Keratinocyte (primary cell): Measurements from ENCODE around the gene UGT1A10.

Experiments
- CTCF ChIP-seq, 3 experiments: IDR thresholded peaks in 1 of 3; conservative IDR thresholded peaks in 1 of 3; optimal IDR thresholded peaks in 1 of 3; 2 replicates in 2 of 3; 3 replicates in 1 of 3; pipeline versions ENCODE3 to v1.5.1; 2011; ENCODE audit warnings: low read length in 3 of 3, mild to moderate bottlenecking in 3 of 3, moderate library complexity in 2 of 3, control low read depth in 1 of 3, inconsistent platforms in 1 of 3; ENCODE audit not compliant: insufficient read depth in 2 of 3; ENCODE audit errors: extremely low read depth in 1 of 3
- EZH2 ChIP-seq: IDR thresholded peaks from one replicate; pipeline ENCODE4 v1.6.1; 2012; ENCODE audit warnings: inconsistent platforms, mild to moderate bottlenecking, low read length, moderate library complexity

- TF ChIP-seq CTCF (optimal IDR thresholded peaks at IDR 0.05 in 1 of 3, IDR thresholded peaks at IDR 0.05 in 1 of 3, conservative IDR thresholded peaks at IDR 0.05 in 1 of 3; ENCODE audit: extremely low read depth in 1 of 3, insufficient read depth in 2 of 3, low read length in 3 of 3), result no peak
- no peak for TF ChIP-seq EZH2
Observed at GRCh38 chr2:233600386-233600785, 35.9 kb upstream of the UGT1A10 start.
